Measurements from ENCODE around the gene MINK1. TPM values are rescaled to one million over a fixed set of nuclear protein-coding genes. Genes with fewer than 3 reads are reported as not detected.

Gene MINK1
- total RNA-seq, 1 experiment from 2014 or later: 13.8 TPM

Other genes starting within 250 kb of the MINK1 start
- not detected in 2 replicates for gene SMTNL2, start 248.8 kb upstream of the MINK1 start, total RNA-seq (2014; rRNA removed; shearing (Covaris generic))
- gene ALOX15, start 191.7 kb upstream of the MINK1 start, total RNA-seq (2014; rRNA removed; shearing (Covaris generic)): not detected in 2 replicates
- 31.8 and 35.1 TPM in 2 replicates for gene PELP1, start 129.2 kb upstream of the MINK1 start, total RNA-seq (2014; rRNA removed; shearing (Covaris generic))
- gene ARRB2, start 122.7 kb upstream of the MINK1 start, total RNA-seq (2014; rRNA removed; shearing (Covaris generic)): 10.7 and 16.4 TPM in 2 replicates
- 23.9 and 29.3 TPM in 2 replicates for gene MED11, start 101.9 kb upstream of the MINK1 start, total RNA-seq (2014; rRNA removed; shearing (Covaris generic))
- 1.1 TPM in 1 of 2 replicates, not detected in the other for gene ZMYND15, start 93.5 kb upstream of the MINK1 start, total RNA-seq (2014; rRNA removed; shearing (Covaris generic))
- gene CXCL16, start 93.4 kb upstream of the MINK1 start, total RNA-seq (2014; rRNA removed; shearing (Covaris generic)): 3.0 and 3.8 TPM in 2 replicates
- gene TM4SF5, start 61.5 kb upstream of the MINK1 start, total RNA-seq (2014; rRNA removed; shearing (Covaris generic)): not detected in 2 replicates
- gene VMO1, start 47.0 kb upstream of the MINK1 start, total RNA-seq (2014; rRNA removed; shearing (Covaris generic)): not detected in 2 replicates
- gene GLTPD2, start 44.4 kb upstream of the MINK1 start, total RNA-seq (2014; rRNA removed; shearing (Covaris generic)): not detected in 2 replicates
- gene PSMB6, start 37.2 kb upstream of the MINK1 start, total RNA-seq (2014; rRNA removed; shearing (Covaris generic)): 361 and 379 TPM in 2 replicates
- gene PLD2, start 26.2 kb upstream of the MINK1 start, total RNA-seq (2014; rRNA removed; shearing (Covaris generic)): 3.7 and 9.2 TPM in 2 replicates
- 0.17 TPM in 1 of 2 replicates, not detected in the other for gene C17orf107, start 66.2 kb downstream of the MINK1 start, total RNA-seq (2014; rRNA removed; shearing (Covaris generic))
- gene CHRNE, start 69.8 kb downstream of the MINK1 start, total RNA-seq (2014; rRNA removed; shearing (Covaris generic)): 1.1 TPM in 1 of 2 replicates, not detected in the other
- gene GP1BA, start 98.9 kb downstream of the MINK1 start, total RNA-seq (2014; rRNA removed; shearing (Covaris generic)): 0.23 TPM in 1 of 2 replicates, not detected in the other
- 82.4 and 112 TPM in 2 replicates for gene SLC25A11, start 106.7 kb downstream of the MINK1 start, total RNA-seq (2014; rRNA removed; shearing (Covaris generic))
- gene RNF167, start 106.9 kb downstream of the MINK1 start, total RNA-seq (2014; rRNA removed; shearing (Covaris generic)): 31.8 and 39.1 TPM in 2 replicates
- gene PFN1, start 115.2 kb downstream of the MINK1 start, total RNA-seq (2014; rRNA removed; shearing (Covaris generic)): 1,218 and 1,358 TPM in 2 replicates
- 1.8 and 5.2 TPM in 2 replicates for gene ENO3, start 117.8 kb downstream of the MINK1 start, total RNA-seq (2014; rRNA removed; shearing (Covaris generic))
- 56.3 and 93.3 TPM in 2 replicates for gene SPAG7, start 134.5 kb downstream of the MINK1 start, total RNA-seq (2014; rRNA removed; shearing (Covaris generic))
- 4.3 and 8.5 TPM in 2 replicates for gene CAMTA2, start 154.3 kb downstream of the MINK1 start, total RNA-seq (2014; rRNA removed; shearing (Covaris generic))
- 0.23 TPM in 1 of 2 replicates, not detected in the other for gene INCA1, start 164.2 kb downstream of the MINK1 start, total RNA-seq (2014; rRNA removed; shearing (Covaris generic))
- 32.3 and 46.6 TPM in 2 replicates for gene KIF1C, start 164.6 kb downstream of the MINK1 start, total RNA-seq (2014; rRNA removed; shearing (Covaris generic))
- gene SLC52A1, start 202.1 kb downstream of the MINK1 start, total RNA-seq (2014; rRNA removed; shearing (Covaris generic)): not detected in 2 replicates
- not detected in 2 replicates for gene ZFP3, start 245.1 kb downstream of the MINK1 start, total RNA-seq (2014; rRNA removed; shearing (Covaris generic))

Data from Daoy (cell line).